ENCODE measurements around the gene ACSL1. TPM values are rescaled to one million over a fixed set of nuclear protein-coding genes. Genes with fewer than 3 reads are reported as not detected.
"Not testable (repeated sequence)": the region's sequence is repeated elsewhere in the genome, so short reads cannot be mapped to it uniquely, and the experiment has no call there.

ACSL1 gene
- total RNA-seq, 1 donor from 2014 or later: 287 TPM

DNA sequence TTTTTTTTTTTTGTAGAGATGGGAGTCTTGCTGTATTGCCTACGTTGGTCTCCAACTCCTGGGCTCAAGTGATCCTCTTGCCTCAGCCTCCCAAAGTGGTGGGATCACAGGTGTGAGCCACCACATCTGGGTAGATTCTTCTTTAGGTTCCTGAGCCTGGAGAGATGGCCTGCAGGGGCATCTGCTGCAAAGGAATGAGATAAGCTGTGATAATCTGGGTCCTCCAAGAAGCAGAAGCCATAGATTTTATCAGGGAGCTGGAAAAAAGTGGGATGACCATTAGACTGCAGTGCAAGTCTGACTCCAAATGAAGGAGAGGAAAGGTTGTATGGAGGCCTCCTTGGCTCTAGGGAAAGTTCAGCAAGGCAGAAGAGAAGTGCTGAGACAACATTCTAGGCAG is 19.0 kb upstream of the ACSL1 start:
- intact Hi-C loops (cut with DNase I): no loop called here
- no peak overlapping the region for H3K27ac ChIP-seq
- no peaks in the 10 kb centered on the region for H3K27me3 ChIP-seq
- no peak for ATAC-seq
- TF ChIP-seq, protein P1, sequence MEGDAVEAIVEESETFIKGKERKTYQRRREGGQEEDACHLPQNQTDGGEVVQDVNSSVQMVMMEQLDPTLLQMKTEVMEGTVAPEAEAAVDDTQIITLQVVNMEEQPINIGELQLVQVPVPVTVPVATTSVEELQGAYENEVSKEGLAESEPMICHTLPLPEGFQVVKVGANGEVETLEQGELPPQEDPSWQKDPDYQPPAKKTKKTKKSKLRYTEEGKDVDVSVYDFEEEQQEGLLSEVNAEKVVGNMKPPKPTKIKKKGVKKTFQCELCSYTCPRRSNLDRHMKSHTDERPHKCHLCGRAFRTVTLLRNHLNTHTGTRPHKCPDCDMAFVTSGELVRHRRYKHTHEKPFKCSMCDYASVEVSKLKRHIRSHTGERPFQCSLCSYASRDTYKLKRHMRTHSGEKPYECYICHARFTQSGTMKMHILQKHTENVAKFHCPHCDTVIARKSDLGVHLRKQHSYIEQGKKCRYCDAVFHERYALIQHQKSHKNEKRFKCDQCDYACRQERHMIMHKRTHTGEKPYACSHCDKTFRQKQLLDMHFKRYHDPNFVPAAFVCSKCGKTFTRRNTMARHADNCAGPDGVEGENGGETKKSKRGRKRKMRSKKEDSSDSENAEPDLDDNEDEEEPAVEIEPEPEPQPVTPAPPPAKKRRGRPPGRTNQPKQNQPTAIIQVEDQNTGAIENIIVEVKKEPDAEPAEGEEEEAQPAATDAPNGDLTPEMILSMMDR (IDR thresholded peaks at IDR 0.05): no peak
- no peaks in the 10 kb centered on the region for H3K36me3 ChIP-seq
- H3K4me1 ChIP-seq: peaks cover 3% of the 10 kb centered on the region
- no peaks in the 10 kb centered on the region for H3K9me3 ChIP-seq
- DNase-seq: no peak
- no peak overlapping the region for H3K4me3 ChIP-seq

DNA sequence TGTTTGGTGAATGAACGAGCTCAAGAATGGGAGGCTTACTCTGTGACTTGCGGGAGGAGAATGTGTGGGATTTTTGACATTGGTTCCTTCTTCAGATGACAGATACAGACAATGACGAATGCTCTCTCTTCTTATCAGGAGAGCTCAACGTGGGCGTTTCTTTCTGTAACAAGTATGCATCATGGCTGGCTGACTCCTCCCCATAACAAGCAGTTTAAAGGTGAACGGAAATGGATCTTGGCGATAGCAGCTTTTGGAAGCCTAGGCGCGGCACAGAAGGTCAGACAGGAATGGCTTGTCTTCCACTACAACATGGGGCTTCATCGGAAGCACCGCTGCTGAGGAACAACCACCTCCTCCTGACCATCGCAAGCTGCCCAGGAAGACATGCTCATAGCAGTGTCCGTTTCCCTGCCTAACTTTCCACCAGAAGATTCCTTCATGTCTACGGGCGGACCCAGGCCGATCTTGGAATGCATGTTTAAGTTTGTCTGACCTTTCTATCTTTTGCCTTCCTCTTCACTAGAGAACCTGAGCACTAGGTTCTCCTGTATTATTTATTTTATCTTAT is 18.3 kb upstream of the ACSL1 start:
- TF ChIP-seq, protein P1 (IDR thresholded peaks at IDR 0.05): no peak
- no peaks in the 10 kb centered on the region for H3K9me3 ChIP-seq
- intact Hi-C loops (cut with DNase I): no loop called here
- no peak overlapping the region for H3K4me3 ChIP-seq
- H3K4me1 ChIP-seq: peaks cover 3% of the 10 kb centered on the region
- ATAC-seq (no peak), DNase-seq (no peak)
- no peaks in the 10 kb centered on the region for H3K36me3 ChIP-seq
- no peaks in the 10 kb centered on the region for H3K27me3 ChIP-seq
- no peak overlapping the region for H3K27ac ChIP-seq

DNA sequence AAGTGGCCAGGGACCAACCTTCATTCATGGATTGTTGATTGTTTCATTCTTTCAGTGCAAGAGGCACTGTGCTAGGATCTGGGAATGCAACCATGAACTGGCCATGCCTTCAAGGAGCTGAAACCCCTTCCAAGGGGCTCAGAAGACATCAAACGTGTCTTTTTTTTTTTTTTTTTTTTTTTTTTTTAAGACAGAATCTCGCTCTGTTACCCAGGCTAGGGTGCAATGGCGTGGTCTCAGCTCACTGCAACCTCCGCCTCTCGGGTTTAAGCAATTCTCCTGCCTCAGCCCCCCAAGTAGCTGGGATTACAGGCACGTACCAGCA is 13.3 kb upstream of the ACSL1 start:
- ATAC-seq; H3K9me3 ChIP-seq; intact Hi-C loops (cut with DNase I); H3K36me3 ChIP-seq; DNase-seq; H3K4me3 ChIP-seq; H3K27ac ChIP-seq; H3K4me1 ChIP-seq; H3K27me3 ChIP-seq: not testable (repeated sequence)

DNA sequence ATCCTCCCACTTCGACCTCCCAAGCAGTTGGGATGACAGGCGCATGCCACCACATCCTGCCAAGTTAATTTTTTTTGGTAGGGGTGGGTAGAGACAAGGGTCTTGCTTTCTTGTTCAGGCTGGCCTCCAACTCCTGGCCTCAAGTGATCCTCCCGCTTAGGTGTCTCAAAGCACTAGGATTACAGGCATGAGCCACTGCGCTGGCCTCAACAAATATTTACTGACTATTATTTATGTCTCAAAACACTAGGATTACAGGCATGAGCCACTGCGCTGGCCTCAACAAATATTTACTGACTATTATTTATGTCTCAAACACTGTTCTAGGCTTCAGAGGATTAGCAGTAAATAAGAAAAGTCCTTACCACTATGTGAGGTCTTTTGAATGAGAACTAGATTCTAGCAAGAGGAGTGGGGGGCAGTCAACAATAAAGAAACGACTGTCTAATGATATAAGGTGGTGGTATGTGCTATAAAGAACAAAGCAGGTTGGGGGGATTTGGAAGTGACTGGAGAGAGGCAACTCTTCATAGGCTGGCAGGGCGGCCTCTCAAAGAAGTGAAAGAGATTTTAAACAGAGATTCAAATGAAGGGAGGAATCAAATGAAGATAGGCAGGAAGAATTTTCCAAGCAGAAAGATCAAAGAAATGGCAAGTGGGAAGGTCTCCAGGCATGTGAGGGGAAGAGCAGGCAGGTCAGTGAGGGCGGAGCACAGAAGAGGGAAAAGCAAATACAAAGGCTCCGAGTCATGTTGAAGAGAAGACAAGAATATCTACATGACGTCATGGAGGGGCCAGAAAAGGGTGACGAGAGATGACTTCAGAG is 12.7 kb upstream of the ACSL1 start:
- TF ChIP-seq, protein P1 (IDR thresholded peaks at IDR 0.05): no peak
- peak; percentile 67 for ATAC-seq
- no peak for DNase-seq

DNA sequence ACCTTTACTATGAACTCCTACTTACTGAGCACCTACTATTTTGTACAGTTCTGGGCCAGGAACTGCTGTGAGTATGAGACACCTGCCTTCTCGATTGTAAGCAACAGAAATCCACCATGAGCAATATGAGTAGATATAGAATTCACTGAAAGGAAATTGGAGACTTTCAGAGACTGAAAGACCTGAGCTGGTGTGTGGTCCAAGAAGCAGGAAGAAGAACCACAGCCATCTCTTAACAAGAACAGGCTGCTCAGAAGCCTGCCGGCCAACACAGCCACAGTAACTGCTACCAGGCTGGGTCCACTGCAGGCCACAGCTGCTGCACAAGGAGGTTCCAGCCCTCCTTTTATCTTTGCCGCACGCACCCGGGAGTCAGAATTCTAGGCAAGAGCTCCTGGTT is 10.8 kb upstream of the ACSL1 start:
- no peaks in the 10 kb centered on the region for H3K36me3 ChIP-seq
- no peaks in the 10 kb centered on the region for H3K27me3 ChIP-seq
- TF ChIP-seq, protein P1 (IDR thresholded peaks at IDR 0.05): no peak
- H3K4me3 ChIP-seq: no peak overlapping the region
- H3K4me1 ChIP-seq: no peaks in the 10 kb centered on the region
- intact Hi-C loops (cut with DNase I): no loop called here
- H3K27ac ChIP-seq: no peak overlapping the region
- ATAC-seq: no peak
- DNase-seq: no peak
- H3K9me3 ChIP-seq: no peaks in the 10 kb centered on the region

More for the DNA sequence above, 12.7 kb upstream of the ACSL1 start:
- no peaks in the 10 kb centered on the region for H3K36me3 ChIP-seq
- H3K4me3 ChIP-seq: no peak overlapping the region
- no peaks in the 10 kb centered on the region for H3K9me3 ChIP-seq
- no peaks in the 10 kb centered on the region for H3K27me3 ChIP-seq
- H3K27ac ChIP-seq: no peak overlapping the region
- no peaks in the 10 kb centered on the region for H3K4me1 ChIP-seq
- intact Hi-C loops (cut with DNase I): no loop called here

DNA sequence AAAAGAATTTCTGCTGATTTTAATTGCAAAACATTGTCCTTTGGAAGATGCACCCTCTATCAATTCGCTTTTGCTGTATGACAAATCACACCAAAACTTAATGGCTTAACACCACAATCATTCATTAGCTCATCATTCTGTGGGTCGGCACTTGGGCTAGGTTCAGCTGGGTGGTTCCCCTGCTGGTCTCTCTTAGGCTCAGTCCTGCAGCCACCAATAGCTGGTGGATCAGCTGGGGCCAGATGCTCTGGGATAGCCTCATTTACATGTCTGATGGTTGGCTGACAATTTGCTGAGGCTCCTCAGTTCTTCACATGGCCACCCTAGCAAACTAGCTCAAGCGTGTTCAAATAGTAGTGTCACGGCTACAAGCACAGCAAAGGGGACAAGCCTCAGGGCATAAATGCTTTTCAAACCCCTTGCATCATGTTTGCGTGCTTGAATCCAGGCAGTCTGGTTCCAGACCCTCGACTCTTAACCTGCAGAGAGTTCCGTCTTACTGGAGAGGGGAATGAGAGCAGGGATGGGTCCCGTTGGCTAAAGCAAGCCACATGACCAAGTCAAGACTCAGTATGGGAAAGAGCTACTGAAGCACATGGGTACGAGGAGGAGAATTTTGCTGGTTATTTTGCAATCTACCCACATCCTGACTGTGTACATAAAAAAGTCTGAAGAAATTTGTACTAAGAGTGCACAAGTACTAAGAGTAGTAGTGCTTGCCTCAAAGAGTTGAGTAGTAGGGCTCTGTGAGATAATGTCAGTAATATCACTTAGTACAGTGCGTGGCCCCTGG is 7.5 kb upstream of the ACSL1 start:
- TF ChIP-seq, protein P1 (IDR thresholded peaks at IDR 0.05): no peak
- Histone ChIP-seq H3K27me3 (no peaks in the 10 kb centered on the region), H3K4me3 (no peak overlapping the region), H3K9me3 (no peaks in the 10 kb centered on the region), H3K27ac (no peak overlapping the region), H3K36me3 (no peaks in the 10 kb centered on the region), H3K4me1 (no peaks in the 10 kb centered on the region)
- ATAC-seq: peak; percentile 95
- no peak for DNase-seq
- intact Hi-C loops (cut with DNase I): no loop called here
